Pancreas (tissue), 10 donors: ENCODE data around the gene HSD17B3. TPM values are rescaled to one million over a fixed set of nuclear protein-coding genes. Genes with fewer than 3 reads are reported as not detected.

Experiments used
- ATAC-seq, 4 donors: fragments of 200-7000 bp; cut with Tn5 transposase; one replicate each; pipeline versions ENCODE4 v1.8.0 to v1.9.1; 2020; ENCODE audit warnings: mild to moderate bottlenecking in 4 of 4, moderate library complexity in 4 of 4
- DNase-seq, 6 donors: peaks; one replicate each; pipeline ENCODE4 v3.0.0-alpha.2; 2020
- FAIRE-seq: peaks from 2 replicates; lab custom pipeline; 2012; peaks lifted over from hg19 to GRCh38; lab: Jason Lieb, UNC
- H3K27ac ChIP-seq, 4 donors: fragments of 200-600 bp; sonication (generic); 1 replicate in 3 of 4; 2 replicates in 1 of 4; pipeline versions ENCODE4 v1.5.0 to v1.8.0; 2020
- H3K27me3 ChIP-seq, 4 donors: fragments of 200-600 bp; one replicate each; pipeline ENCODE4 v1.8.0; 2021
- H3K36me3 ChIP-seq, 3 donors: fragments of 200-600 bp; sonication (generic) in 1 of 3; one replicate each; pipeline versions ENCODE4 v1.5.0 to v1.8.0; 2020 to 2021
- H3K4me1 ChIP-seq, 3 donors: fragments of 200-600 bp; one replicate each; pipeline ENCODE4 v1.8.0; 2021
- H3K4me3 ChIP-seq, 4 donors: fragments of 200-600 bp; sonication (generic) in 2 of 4; one replicate each; pipeline versions ENCODE4 v1.5.0 to v1.8.0; 2020 to 2021
- H3K9me3 ChIP-seq, 4 donors: fragments of 200-600 bp; one replicate each; pipeline ENCODE4 v1.8.0; 2021
- WGBS, 2 donors: extraction: QIAGEN DNeasy Blood & Tissue Kit; methylation state at CpG; one replicate each; pipeline ENCODE4 v1.1.7; 2013; 5-methylcytosine and 5-hydroxymethylcytosine counted together
- intact Hi-C, 3 donors: fragments of 100-400 bp; cut with DNase I; formaldehyde crosslinking; loops; one replicate each; pipeline versions ENCODE4 v1.11.1 to v1.14.2; 2022
- polyA plus RNA-seq, 2 donors: library from polyadenylated mRNA; stranded (reverse); fragments of 200-250 nt; gene quantifications; one replicate each; pipeline ENCODE4 v1.2.3, GENCODE V29; 2013
- total RNA-seq, 6 donors: library from RNA; stranded (reverse); fragmentation: NEBNext Ultra II Directional in 4 of 6; extraction: Animal tissue kit (Norgen Biotek cat#: 25700) in 4 of 6; gene quantifications; one replicate each; pipeline versions ENCODE4 v1.2.1 to v1.2.4, GENCODE V29; 2021 to 2023
- TF ChIP-seq, protein P1 (sequence below), 4 donors: fragments of 200-600 bp; sonication (generic) in 3 of 4; IDR thresholded peaks; one replicate each; pipeline versions ENCODE4 v1.5.0 to v1.8.0; 2021; ENCODE audit warnings: antibody characterized with exemption in 4 of 4
- donor health status: healthy with polysubstance abuse.
- donor health status: DM: no; HTN: no; CAD: no; lungs with moderate emphysema.
- donor health status: DM: no; HTN: no; CAD: no.
- donor health status: control.
- donor health status: control.
- donor health status: Bipolar disorder and iron deficiency.
- donor health status: DM: yes; HTN: yes; CAD: no.
- donor health status: DM: no; HTN: no; CAD: no.
- donor health status: DM: no; HTN: no; CAD: no.
- donor health status: DM: yes; HTN: yes; CAD: no.

HSD17B3 gene
- total and polyA plus RNA-seq, 8 donors, result 0.92 to 35.7 (median 1.7) TPM; not detected in 1

DNA sequence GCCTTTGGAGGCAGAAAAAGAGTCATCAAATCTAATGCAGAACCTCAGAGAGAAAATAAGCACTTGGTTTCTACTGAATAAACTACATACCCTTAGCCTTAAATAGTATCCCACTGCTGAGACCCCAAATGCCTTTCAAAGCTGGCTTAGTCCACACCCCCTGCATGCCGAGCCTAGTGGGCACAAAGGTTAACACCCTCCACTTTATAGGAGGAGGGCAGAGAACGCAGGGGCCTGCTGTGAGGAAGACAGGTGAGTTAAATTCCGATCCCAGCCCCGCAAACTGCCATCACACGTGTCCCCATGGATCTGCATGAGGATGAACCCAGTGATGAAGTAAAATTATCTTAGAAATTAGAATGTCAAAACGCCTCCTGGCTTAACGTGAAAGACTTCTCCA lies 19.5 kb upstream of the HSD17B3 start:
- no peak for ATAC-seq
- H3K4me1 ChIP-seq, result no peaks in the 10 kb centered on the region
- DNase-seq, result no peak
- H3K9me3 ChIP-seq, result no peaks in the 10 kb centered on the region
- H3K27me3 ChIP-seq, result no peaks in the 10 kb centered on the region
- WGBS, 2 donors, result 84 to 91% methylated on average over 7 of the region's 7 CpGs
- H3K36me3 ChIP-seq, result peaks cover 0 to 10% (median 0%) of the 10 kb centered on the region in 3 donors
- no peak overlapping the region for H3K27ac ChIP-seq
- H3K4me3 ChIP-seq, result no peak overlapping the region
- no peak for FAIRE-seq
- TF ChIP-seq, protein P1, sequence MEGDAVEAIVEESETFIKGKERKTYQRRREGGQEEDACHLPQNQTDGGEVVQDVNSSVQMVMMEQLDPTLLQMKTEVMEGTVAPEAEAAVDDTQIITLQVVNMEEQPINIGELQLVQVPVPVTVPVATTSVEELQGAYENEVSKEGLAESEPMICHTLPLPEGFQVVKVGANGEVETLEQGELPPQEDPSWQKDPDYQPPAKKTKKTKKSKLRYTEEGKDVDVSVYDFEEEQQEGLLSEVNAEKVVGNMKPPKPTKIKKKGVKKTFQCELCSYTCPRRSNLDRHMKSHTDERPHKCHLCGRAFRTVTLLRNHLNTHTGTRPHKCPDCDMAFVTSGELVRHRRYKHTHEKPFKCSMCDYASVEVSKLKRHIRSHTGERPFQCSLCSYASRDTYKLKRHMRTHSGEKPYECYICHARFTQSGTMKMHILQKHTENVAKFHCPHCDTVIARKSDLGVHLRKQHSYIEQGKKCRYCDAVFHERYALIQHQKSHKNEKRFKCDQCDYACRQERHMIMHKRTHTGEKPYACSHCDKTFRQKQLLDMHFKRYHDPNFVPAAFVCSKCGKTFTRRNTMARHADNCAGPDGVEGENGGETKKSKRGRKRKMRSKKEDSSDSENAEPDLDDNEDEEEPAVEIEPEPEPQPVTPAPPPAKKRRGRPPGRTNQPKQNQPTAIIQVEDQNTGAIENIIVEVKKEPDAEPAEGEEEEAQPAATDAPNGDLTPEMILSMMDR (IDR thresholded peaks at IDR 0.05), result no peak
- intact Hi-C loops, result no loop called here

DNA sequence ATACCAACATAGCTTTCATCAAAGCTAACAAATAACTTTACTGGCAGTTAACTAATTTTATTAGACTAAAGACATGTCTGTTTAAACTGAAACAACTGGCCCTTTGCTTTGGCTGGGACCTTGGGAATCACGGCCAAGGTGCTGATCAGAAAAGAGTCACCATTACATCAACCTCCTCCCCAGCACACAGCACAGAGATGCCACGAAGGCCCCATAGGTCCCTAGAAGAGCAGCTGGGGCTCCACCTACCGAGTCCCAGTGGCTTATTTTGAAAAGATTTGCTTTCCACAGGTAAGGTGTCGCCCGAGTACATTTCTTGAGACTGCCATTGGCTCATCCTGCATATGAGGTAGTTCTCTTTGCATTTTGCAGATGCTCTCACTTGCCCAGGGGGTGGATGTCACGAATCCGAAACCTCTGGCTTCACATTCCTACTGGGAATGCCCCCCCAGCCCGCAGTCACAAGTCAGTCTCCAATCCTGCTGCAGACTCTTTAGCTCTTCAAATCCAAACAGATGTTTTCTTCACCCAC lies 18.8 kb upstream of the HSD17B3 start:
- intact Hi-C loops, result no loop called here
- ATAC-seq (no peak), FAIRE-seq (no peak), DNase-seq (no peak)
- H3K27ac ChIP-seq, result no peak overlapping the region
- no peak overlapping the region for H3K4me3 ChIP-seq
- H3K4me1 ChIP-seq, result no peaks in the 10 kb centered on the region
- no peaks in the 10 kb centered on the region for H3K27me3 ChIP-seq
- 76 to 83% methylated on average over 8 of the region's 8 CpGs for WGBS, 2 donors
- H3K9me3 ChIP-seq, result no peaks in the 10 kb centered on the region
- TF ChIP-seq, protein P1 (IDR thresholded peaks at IDR 0.05), result no peak
- H3K36me3 ChIP-seq, result peaks cover 0 to 10% (median 0%) of the 10 kb centered on the region in 3 donors

DNA sequence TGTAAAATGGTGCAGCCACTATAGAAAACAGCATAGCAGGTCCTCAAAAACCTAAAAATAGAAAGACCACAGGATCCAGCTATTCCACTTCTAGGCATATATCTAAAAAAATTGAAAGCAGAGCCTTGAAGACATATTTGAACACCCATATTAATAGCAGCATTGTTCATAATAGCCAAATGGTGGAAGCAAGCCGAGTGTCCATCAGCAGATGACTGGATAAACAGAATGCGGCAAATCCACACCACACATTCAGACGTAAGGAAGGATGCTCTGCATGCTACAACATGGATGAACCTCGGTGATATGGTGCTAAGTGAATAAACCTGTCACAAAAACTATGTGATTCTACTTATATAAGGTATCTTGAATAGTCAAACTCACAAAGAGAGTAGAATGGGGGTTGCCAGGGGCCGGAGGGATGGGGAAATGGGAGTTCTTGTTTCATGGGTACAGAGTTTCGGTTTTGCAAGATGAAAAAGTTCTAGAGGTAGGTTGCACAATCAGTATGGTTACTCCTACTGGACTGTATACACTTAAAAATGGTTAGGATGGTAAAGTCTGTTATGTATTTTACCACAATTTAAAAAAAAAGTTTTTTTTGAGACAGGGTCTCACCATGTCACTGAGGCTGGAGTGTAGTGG lies 17.1 kb upstream of the HSD17B3 start:
- H3K4me3 ChIP-seq, result no peak overlapping the region
- TF ChIP-seq, protein P1 (IDR thresholded peaks at IDR 0.05), result no peak
- H3K27me3 ChIP-seq, result no peaks in the 10 kb centered on the region
- H3K36me3 ChIP-seq, result peaks cover 0 to 10% (median 0%) of the 10 kb centered on the region in 3 donors
- WGBS, 2 donors, result 73 to 90% methylated on average over 6 of the region's 6 CpGs
- H3K4me1 ChIP-seq, result no peaks in the 10 kb centered on the region
- ATAC-seq (no peak), FAIRE-seq (no peak), DNase-seq (no peak)
- H3K9me3 ChIP-seq, result no peaks in the 10 kb centered on the region
- intact Hi-C loops, result loop anchor here (10.0 kb wide), 2 partner anchors 64 to 84 kb away; no protein-coding TSS in a partner anchor
- no peak overlapping the region for H3K27ac ChIP-seq

DNA sequence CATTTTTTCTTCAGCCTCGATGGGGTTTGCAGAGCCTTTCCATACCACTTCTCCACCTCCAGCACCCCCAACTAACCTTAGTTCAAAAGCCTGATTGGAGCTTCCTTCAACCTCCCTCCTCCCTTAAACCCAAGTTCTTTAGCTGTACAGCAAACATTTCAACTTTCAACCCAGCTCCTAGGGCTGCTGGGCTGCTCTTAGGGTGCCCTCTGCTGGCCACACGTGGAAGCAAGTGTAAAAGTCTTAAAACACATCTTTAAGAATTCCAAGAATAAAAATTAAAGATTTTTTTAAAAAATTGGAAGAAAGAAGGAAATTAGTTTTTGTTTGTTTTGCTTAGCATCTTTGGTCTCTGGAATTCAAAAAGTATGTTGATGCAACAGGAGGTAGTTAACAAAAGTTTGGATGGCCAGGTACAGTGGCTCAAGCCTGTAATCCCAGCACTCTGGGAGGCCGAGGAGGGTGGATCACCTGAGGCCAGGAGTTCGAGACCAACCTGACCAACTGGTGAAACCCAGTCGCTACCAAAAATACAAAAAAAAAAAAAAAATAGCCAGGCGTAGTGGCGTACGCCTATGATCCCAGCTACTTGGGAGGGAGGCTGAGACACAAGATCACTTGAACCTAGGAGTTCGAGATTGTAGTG lies 15.5 kb upstream of the HSD17B3 start:
- Histone ChIP-seq H3K9me3 (no peaks in the 10 kb centered on the region), H3K36me3 (peaks cover 0 to 10% (median 0%) of the 10 kb centered on the region in 3 donors), H3K27ac (no peak overlapping the region), H3K27me3 (no peaks in the 10 kb centered on the region), H3K4me3 (no peak overlapping the region), H3K4me1 (no peaks in the 10 kb centered on the region)
- TF ChIP-seq, protein P1 (IDR thresholded peaks at IDR 0.05), result peak; percentile 38 to 77 (median 64)
- no peak for FAIRE-seq
- ATAC-seq, result peak; percentile 61 to 87 (median 86)
- peak in 2 of 6 donors; percentile 17 to 49 for DNase-seq
- intact Hi-C loops, result loop anchor here (10.0 kb wide), 2 partner anchors 63 to 83 kb away; no protein-coding TSS in a partner anchor
- WGBS, 2 donors, result 45 to 56% methylated on average over 9 of the region's 9 CpGs
